Measurements from ENCODE around the gene GDF2.

The GDF2 gene

DNA sequence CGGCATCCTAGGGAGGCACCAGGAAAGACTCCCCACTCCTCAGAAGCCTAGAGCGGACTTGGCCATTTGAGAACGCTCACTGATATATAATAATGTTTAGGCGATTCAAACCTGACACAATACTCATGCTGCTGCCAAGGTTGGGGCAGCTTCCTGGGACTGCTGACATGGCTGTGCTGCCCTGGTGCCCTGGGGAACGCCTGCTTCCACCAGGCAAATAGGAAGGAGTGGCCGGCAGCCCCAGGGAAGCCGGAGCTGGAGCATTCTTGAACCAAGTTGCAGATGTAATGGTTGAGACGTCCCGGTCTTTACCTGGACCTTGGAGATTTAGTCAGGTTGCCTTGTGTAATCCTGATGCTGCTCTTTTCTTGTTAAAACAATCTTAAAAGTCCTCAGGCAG is 13.5 kb upstream of the GDF2 start:
- POLR2A ChIA-PET (ENCODE audit: low non-redundant PET) = no interaction called here
- H3K27ac ChIP-seq = no peak overlapping the region
- DNase-seq (ENCODE audit: low spot score) = no peak
- TF ChIP-seq, protein P1, sequence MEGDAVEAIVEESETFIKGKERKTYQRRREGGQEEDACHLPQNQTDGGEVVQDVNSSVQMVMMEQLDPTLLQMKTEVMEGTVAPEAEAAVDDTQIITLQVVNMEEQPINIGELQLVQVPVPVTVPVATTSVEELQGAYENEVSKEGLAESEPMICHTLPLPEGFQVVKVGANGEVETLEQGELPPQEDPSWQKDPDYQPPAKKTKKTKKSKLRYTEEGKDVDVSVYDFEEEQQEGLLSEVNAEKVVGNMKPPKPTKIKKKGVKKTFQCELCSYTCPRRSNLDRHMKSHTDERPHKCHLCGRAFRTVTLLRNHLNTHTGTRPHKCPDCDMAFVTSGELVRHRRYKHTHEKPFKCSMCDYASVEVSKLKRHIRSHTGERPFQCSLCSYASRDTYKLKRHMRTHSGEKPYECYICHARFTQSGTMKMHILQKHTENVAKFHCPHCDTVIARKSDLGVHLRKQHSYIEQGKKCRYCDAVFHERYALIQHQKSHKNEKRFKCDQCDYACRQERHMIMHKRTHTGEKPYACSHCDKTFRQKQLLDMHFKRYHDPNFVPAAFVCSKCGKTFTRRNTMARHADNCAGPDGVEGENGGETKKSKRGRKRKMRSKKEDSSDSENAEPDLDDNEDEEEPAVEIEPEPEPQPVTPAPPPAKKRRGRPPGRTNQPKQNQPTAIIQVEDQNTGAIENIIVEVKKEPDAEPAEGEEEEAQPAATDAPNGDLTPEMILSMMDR (conservative IDR thresholded peaks at IDR 0.05; ENCODE audit: low read depth) = no peak
- CTCF ChIA-PET = interaction anchor here (1.0 kb wide), 1 partner anchor 284 kb away, joined by 4 read pairs; no protein-coding TSS in a partner anchor

DNA sequence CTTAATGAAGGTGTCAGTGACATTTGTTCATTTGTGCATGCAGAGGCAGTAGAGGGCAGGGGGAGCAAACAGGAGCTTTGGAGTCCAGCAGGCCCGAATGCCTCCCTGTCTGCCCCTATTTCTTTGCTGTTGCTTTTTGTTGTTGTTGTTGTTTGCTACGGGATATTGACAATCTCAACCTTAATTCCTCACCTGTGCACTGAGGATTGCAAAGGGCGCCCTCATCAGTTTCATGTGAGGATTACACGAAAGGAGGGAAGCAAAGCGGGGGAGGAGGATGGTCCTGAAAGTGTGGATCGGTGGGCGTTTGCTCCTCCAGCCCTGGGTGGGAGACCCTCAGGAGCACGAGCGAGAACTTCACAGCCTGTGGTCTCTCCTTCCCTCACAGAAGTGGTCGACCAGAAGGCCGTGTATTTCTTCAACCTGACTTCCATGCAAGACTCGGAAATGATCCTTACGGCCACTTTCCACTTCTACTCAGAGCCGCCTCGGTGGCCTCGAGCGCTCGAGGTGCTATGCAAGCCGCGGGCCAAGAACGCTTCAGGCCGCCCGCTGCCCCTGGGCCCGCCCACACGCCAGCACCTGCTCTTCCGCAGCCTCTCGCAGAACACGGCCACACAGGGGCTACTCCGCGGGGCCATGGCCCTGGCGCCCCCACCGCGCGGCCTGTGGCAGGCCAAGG is 12.7 kb upstream of the GDF2 start:
- H3K27ac ChIP-seq = no peak overlapping the region
- TF ChIP-seq, protein P1 (conservative IDR thresholded peaks at IDR 0.05; ENCODE audit: low read depth) = 0 out of 2 replicates have a peak, but pooled peaks have one; percentile 9
- ChIA-PET POLR2A (ENCODE audit: low non-redundant PET) (no interaction called here), CTCF (interaction anchor here (1.0 kb wide), 1 partner anchor 285 kb away, joined by 4 read pairs; no protein-coding TSS in a partner anchor)
- DNase-seq (ENCODE audit: low spot score) = no peak

DNA sequence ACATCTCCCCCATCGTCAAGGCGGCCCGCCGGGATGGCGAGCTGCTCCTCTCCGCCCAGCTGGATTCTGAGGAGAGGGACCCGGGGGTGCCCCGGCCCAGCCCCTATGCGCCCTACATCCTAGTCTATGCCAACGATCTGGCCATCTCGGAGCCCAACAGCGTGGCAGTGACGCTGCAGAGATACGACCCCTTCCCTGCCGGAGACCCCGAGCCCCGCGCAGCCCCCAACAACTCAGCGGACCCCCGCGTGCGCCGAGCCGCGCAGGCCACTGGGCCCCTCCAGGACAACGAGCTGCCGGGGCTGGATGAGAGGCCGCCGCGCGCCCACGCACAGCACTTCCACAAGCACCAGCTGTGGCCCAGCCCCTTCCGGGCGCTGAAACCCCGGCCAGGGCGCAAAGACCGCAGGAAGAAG is 12.2 kb upstream of the GDF2 start:
- DNase-seq (ENCODE audit: low spot score) = no peak
- H3K27ac ChIP-seq = no peak overlapping the region
- POLR2A ChIA-PET (ENCODE audit: low non-redundant PET) = no interaction called here
- TF ChIP-seq, protein P1 (conservative IDR thresholded peaks at IDR 0.05; ENCODE audit: low read depth) = no peak
- CTCF ChIA-PET = no interaction called here

DNA sequence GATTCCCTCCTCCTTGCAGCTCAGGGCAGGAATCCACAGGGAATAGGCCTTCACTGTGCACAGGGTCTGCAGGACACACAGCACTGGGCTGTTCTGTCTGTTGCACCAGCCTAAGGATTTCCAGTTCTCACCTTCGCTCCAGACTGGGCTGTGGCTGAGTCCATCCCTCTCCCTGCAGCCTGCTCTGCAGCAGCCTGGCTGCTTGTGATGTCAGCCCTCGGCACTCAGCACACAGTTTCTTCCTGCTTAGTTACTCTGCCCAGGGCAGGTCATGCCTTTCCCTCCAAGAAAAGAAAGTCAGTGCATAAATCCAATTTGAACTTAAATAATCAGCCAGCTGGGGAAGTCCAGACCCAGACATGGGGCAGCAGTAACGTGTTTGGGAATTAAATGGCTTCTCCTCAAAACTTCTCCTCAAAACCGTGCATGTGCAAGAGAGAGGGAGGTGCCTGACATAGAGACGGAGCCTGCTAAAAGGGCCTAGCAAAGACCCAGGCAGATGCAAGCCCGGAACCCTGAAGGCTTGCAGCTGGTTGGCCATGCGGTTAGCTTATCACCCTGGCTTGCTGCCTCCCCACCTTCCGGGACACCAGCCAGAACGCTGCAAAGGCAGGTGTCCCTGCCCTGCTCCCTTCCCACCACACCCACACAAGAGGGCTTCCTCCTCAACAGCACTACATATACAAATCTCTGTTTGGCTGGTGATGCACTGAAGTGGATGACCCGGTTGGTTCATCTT is 10.9 kb upstream of the GDF2 start:
- TF ChIP-seq, protein P1 (conservative IDR thresholded peaks at IDR 0.05; ENCODE audit: low read depth) = no peak
- CTCF ChIA-PET = interaction anchor here (0.5 to 5.7 kb wide), 23 partner anchors 8 to 311 kb away, joined by 3 to 60 read pairs (median 4); partner anchors contain the start of gene GDF2
- DNase-seq (ENCODE audit: low spot score) = no peak
- POLR2A ChIA-PET (ENCODE audit: low non-redundant PET) = no interaction called here
- H3K27ac ChIP-seq = no peak overlapping the region

DNA sequence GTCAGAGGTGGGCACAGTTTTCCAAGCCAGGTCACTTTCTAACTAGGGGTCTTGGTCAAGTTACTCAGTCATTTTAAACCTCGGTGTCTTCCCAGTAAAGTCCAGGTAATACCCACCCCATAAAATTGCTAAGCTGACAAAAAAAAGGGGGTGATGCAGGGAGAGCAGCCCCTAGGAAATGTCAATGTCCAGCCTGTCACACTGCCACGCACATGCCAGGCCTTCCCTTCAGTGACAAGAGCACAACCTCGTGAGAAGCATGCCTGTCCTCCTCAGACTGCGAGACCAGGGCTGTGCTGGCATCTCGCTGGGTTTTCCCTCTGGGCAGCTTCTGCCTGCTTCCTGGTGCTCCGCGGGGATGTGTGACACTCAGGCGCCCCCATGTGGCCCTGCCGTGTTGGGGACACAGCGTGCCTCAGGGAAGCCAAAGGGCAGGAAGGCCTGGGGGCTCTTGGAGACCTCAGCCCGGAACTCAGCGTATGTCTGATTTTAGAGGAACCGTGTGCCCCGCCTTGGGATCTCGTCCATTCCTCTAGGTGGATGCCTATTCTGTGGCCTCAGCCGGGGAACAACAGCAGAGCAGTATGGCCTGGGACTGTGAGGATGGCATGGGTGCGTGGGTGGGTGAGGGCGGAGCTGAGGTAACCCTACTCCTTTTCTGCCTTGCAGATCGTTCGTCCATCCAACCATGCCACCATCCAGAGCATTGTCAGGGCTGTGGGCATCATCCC is 10.2 kb upstream of the GDF2 start:
- DNase-seq (ENCODE audit: low spot score) = peak; percentile 73
- H3K27ac ChIP-seq = no peak overlapping the region
- ChIA-PET CTCF (interaction anchor here (0.5 to 5.7 kb wide), 25 partner anchors 9 to 1671 kb away, joined by 3 to 60 read pairs (median 4); partner anchors contain the start of gene GDF2), POLR2A (ENCODE audit: low non-redundant PET) (no interaction called here)
- TF ChIP-seq, protein P1 (conservative IDR thresholded peaks at IDR 0.05; ENCODE audit: low read depth) = peak; percentile 68

DNA sequence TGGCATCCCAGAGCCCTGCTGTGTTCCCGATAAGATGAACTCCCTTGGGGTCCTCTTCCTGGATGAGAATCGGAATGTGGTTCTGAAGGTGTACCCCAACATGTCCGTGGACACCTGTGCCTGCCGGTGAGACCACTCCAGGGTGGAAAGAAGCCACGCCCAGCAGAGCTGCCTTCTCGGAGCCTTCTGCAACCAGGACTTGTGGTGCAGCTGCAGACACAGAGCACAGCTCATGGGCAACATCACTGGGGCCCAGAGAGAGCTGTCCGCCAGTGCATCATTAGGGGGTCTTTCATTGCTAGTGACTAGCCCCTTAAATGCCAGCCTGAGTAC is 9.6 kb upstream of the GDF2 start:
- TF ChIP-seq, protein P1 (conservative IDR thresholded peaks at IDR 0.05; ENCODE audit: low read depth) = no peak
- DNase-seq (ENCODE audit: low spot score) = no peak
- no peak overlapping the region for H3K27ac ChIP-seq
- POLR2A ChIA-PET (ENCODE audit: low non-redundant PET) = no interaction called here
- CTCF ChIA-PET = interaction anchor here (0.7 to 5.7 kb wide), 7 partner anchors 10 to 1671 kb away, joined by 3 to 60 read pairs (median 4); partner anchors contain the start of gene GDF2
